GM18909 (cell line): Measurements from ENCODE around the gene ELK4.

Source experiments
- ATAC-seq: cut with Tn5 transposase; IDR thresholded peaks from one replicate; pipeline ENCODE4 v1.9.1; 2021; ENCODE audit warnings: mild to moderate bottlenecking; ENCODE audit not compliant: unreplicated experiment, poor library complexity

ELK4 gene

DNA sequence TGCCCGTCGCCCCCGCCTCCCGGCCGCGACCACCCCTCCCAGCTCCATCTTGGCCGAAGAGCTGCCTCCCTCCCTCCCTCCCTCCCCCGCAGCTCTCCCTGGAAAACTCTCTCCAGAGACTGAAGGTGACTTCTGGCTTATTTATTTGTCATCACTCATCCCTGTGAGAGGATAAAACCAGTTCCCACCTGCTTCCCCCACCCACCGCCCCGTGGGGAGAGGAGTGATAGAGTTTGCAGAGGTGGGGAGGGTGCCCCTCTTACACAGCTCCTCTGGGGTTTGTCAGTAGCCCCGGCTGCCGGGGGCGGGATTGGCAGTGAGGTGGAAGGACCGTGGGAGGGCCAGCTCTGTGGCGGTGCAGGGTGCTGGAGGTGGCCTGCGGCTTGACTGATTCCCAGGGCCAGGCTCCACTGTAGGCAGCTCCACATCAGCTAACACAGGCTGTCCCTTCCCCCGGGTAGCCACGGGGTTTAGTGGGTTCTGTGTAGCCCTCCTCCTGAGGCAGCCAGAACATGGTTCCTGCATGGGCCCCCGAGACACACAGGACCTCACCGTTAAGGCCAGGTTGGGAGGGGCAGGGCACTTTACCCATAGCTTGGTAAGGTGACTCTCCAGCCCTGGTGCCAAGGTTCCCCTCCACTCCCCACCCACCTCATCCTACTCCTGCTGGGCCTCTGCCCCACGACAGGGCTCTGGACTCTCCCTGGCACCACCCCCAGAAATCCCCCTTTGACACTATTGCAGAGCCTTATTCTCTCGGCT lies 62.2 kb downstream of the ELK4 start:
- no peak for ATAC-seq

- no peak for ATAC-seq
These were observed 63.1 kb downstream of the ELK4 start for GRCh38 chr1:205568469-205569361.

DNA sequence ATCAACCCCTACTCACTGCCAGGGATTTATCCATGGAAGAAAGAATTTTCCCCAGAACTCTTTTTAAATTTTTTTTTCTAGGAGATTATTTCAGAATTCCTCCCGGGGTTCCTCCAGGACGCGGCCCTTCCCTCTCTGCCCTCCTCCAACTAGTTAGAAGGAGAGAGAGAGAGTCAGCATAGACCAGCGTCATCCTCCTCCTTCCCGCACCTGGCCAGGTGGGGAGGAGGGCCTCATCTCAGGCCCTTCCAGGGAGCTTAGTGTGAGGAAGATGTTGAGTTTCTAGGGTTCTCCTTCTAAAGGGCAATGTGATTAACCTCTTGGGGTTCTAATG lies 63.7 kb downstream of the ELK4 start:
- ATAC-seq, result no peak

DNA sequence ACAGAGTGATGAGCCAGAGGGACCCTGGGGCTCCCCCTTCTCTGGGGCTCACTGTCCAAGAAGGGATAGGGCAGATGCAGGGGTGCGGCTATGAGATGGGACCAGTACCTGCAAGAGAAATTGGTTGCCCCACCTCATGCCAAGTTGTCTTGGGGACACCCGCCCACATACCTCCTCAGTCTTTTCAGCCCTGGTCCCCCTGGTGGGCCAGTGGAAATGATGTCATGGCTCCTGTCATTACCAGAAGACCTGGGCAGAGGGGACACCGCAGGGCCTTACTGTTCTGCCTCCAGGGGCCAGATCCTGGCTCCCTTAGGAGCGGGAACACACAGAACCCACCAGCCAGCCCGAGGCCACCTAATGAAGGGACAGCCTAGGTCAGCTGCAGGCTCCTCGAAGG lies 64.1 kb downstream of the ELK4 start:
- no peak for ATAC-seq

DNA sequence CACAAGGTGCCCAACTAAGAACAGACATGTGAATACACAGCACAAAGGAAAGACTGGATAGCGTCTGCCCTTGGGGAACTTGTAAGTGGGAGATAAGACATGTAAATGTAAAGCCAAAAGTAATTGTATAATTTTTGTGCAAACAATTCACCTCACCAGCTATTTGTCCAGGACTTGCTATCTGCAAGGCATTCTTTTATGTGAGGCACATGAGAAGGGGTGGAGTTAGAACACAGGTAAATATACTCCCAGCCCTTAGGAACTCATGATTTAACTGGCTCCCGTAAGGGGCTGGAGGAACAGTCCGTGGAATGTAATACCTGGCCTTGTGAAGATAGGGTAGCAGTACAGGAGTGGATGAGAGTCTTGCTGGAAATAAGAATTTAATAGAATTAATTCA lies 66.0 kb downstream of the ELK4 start:
- no peak for ATAC-seq

DNA sequence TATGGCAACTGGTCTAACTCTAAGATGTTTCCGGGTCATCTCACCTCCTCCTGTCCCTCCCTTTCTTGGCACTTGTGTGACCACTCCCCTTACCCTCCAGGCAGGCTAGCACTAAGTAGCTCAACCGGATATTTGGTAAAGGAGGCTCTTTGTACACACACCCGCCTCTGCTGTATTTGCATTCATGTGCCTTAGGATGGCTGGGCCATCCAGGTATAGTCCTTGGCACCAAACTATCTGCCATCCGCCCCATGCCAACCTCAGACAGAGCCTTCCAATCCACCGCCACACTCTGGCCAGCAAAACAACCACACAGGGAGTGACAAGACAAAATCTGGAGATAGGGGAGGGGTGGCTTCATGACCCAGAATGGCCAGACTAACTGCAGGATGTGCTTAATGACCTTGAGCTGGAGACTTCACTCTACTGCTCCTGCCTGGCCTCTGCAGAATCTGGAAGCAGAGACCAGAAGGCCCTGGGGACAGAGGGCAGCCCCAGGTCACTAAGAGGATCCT lies 67.8 kb downstream of the ELK4 start:
- ATAC-seq, result no peak

- ATAC-seq, result no peak
These were observed 70.2 kb downstream of the ELK4 start for GRCh38 chr1:205561501-205562203.
